HG02938 (cell line): ENCODE measurements around the gene IQCE.
"Not testable (repeated sequence)": the region's sequence is repeated elsewhere in the genome, so short reads cannot be mapped to it uniquely, and the experiment has no call there.

Experiments
- ATAC-seq: cut with Tn5 transposase; IDR thresholded peaks from one replicate; pipeline ENCODE4 v1.9.1; 2021; ENCODE audit warnings: mild to moderate bottlenecking, moderate library complexity; ENCODE audit not compliant: unreplicated experiment

Gene IQCE

GRCh38 chr7:2575733-2576340 is 17.1 kb downstream of the IQCE start:
- no peak for ATAC-seq

GRCh38 chr7:2576742-2577491 is 18.1 kb downstream of the IQCE start:
- no peak for ATAC-seq

DNA sequence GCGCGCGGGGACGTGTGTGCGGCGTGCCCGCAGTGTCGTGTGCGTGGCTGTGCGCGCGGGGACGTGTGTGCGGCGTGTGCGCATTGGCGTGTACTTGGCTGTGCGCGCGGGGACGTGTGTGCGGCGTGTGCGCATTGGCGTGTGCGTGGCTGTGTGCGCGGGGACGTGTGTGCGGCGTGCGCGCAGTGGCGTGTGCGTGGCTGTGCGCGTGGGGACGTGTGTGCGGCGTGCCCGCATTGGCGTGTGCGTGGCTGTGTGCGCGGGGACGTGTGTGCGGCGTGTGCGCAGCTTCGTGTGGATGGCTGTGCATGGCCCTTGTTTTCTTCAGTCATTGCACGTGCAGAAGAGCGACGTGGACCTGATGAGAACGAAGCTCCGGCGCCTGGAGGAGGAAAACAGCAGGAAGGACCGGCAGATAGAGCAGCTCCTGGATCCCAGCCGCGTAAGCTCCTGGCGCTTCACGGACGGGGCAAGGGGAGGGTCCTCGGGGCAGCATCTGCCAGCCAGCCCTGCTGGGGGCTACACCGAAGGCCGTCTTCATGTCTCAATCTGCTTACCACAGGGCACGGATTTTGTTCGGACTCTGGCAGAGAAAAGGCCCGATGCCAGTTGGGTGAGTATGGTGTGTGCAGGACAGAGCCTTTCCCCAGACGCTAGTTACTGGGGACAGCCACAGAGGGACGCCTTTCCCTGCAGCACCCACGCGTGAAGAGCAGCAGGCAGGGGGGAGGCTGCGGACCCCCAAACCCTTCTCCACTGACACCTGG is 19.3 kb downstream of the IQCE start:
- no peak for ATAC-seq

DNA sequence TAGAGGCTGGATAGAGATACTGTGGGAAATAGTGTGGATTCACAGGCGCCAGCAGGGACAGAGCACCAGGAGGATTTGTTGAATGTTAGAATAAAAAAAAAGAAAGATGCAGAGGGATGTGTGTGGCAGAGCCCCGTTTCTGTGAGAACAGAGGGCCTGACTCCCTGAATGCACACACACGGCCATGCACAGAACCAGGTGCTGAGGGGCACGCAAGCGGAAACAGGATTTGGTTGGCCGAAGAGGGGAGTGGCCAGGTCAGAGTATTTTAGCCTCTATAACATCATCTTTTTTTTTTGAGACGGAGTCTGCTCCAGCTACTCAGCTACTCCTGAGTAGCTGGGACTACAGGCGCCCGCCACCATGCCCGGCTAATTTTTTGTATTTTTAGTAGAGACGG is 21.9 kb downstream of the IQCE start:
- ATAC-seq = no peak

DNA sequence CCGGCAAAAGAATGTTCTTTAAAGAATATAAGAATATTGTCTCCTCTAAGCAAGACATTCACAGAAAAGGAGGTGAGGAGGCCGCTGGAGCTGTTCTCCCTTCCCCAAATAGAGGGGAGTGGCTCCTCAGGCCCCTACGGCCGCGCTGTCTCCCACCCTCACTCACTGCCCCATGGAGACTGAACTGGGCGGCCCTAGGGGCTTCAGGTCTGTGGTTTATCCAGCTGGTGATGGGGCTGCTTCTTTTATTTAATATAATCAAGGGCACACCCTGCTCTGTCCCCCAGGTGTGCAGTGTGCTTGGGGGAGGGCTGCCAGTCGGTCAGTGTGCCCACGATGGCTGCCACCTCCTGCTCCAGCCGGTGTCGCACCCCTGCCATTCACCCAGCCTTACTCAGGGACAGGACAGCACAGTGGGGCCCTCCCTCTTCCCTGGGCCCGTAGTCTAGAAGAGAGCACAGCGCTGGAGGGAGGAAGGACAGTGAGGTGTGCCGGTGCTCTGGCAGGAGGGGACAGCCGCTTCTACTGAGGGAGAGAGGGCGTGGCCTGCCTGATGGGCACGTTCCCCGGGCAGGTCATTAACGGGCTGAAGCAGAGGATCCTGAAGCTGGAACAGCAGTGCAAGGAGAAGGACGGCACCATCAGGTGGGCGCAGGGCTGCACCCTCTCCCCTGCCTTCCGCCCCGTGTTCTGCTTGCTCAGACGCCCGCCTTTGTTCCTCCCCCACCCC is 23.4 kb downstream of the IQCE start:
- no peak for ATAC-seq

- ATAC-seq = no peak
Measured at GRCh38 chr7:2583798-2584580, 25.2 kb downstream of the IQCE start.

DNA sequence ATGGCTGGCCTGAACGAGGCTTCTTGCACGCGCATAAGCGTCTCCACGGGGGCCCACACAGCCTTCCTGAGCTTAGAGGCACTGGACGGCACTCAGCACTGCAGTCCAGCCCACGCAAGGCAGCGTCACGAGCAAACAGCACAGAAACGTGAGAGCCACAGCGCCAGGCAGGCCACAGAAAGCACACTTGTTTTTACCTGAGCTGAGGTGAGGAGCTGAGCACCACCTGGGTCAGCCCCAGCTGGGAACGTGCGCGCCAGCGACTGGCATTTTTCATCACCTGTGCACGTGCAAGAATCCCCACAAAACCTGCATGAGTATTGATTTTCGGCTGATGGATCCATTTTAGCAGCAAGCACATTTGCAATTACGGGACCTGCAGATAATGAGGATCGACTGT is 26.7 kb downstream of the IQCE start:
- no peak for ATAC-seq

DNA sequence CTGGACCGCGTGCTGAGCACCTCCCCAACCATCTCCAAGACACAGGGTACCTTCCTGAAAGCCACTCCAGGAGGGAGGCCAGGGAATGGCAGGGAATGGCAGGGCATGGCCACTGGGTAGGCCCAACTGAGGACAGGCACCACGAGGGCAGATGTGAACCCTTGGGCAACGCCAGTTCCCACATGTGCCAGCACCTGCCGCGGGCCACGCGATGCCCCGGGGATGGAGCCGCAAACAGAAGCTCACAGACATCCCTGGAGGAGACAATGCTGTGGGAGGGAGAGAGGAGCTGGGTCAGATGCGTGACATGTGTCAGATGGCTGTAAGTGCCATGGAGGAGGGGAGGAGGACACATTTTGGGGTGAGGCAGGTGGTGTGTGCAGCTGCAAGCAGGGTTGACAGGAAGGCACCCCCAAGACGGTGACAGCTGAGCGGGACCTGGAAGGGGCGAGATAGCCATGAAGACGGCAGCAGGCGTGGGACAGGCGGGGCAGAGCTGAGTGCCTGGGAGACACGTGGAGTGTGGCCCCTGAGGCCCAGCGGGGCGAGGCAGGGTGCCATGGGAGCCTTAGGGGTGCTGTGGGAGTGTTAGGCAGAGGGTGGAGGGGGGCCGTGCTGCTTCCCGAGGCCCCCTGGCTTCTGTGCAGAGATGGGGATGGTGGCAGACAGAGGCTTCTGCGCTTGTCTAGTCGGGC is 27.7 kb downstream of the IQCE start:
- no peak for ATAC-seq

DNA sequence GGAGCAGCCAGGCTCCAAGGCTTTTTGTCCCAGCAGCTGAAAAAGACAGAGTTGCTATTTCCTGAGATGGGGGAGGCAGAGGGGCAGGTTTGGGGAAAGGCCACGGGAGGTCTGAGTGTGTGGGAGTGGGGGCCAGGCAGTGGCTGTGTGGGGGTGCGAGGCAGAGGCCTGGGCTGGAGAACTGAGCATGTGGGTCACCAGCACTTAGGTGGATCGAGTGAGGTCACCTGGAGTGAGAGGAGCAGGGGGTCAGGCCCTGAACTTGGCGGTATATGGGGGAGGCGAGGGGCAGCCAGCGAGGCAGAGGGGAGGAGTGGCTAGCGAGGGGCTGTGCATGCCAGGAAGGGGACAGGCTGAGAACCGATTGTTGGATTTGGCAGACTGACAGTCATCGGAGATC is 28.4 kb downstream of the IQCE start:
- no peak for ATAC-seq

- no peak for ATAC-seq
Measured at GRCh38 chr7:2587778-2588177, 29.0 kb downstream of the IQCE start.

GRCh38 chr7:2589341-2589740 is 30.6 kb downstream of the IQCE start:
- ATAC-seq = no peak

DNA sequence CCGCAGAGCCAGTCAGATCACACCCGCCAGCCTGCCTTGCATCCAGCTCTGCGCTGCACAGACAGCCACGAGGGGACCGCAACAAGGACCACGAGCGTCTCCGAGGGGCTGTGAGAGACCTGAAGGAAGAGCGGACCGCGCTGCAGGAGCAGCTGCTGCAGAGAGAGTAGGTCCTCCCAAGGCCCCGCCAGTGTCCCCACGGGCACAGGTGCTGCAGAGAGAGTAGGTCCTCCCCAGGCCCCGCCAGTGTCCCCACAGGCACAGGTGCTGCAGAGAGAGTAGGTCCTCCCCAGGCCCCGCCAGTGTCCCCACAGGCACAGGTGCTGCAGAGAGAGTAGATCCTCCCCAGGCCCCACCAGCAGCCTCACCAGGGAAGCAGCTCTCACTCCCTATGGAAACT is 31.2 kb downstream of the IQCE start:
- ATAC-seq = not testable (repeated sequence)

GRCh38 chr7:2592375-2592865 is 33.6 kb downstream of the IQCE start:
- no peak for ATAC-seq

DNA sequence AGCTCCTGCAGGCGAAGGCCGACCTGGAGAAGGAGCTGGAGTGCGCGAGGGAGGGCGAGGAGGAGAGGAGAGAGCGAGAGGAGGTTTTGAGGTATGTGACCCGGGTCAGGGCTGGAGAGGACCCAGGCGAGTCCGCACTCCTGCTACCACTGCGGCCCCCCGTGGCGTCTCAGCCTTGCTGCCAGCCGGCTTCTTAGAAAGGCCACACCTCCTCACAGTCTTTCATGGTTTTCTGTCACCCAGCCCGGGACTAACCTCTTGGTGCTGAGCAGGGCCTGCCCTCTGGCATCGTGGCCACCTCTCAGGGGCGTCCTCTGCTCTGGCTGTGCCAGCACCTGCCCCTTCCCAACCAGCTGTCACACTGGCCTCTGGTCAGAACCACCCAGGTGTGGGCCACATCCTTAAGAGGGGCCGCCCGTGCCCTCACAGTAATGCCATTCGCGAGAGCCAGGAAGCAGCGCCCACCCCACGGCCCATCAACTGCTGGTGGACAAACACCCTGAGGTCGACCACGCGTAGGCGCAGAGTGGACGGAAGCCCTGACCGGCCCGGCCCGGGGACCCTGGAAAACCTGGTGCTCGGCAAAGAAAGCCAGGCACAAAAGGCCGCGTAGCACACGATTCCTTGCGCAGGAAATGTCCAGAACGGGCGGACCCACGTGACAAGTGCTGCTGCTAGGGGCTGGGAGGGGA is 34.4 kb downstream of the IQCE start:
- ATAC-seq = no peak

DNA sequence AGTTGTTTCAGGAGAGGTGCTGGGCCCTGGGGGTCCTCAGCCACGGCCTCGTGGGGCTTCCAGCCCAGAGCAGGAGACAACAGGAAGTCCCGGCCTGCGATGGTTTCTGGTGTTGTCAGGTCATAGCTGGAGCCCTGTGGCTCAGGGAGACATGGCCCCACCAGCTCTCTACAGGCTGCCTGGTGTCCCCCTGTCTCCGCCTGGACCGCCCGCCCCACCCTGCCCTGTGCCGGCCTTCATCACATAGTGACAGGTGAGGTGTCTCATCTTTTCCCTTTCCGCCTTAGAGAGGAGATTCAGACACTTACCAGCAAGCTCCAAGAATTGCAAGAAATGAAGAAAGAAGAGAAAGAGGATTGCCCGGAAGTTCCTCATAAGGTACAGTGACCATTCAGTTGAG is 35.8 kb downstream of the IQCE start:
- ATAC-seq = no peak

GRCh38 chr7:2595258-2595860 is 36.6 kb downstream of the IQCE start:
- ATAC-seq = no peak

GRCh38 chr7:2596464-2597272 is 37.9 kb downstream of the IQCE start:
- ATAC-seq = no peak

GRCh38 chr7:2597273-2597640 is 38.5 kb downstream of the IQCE start:
- no peak for ATAC-seq
